ENCODE results near the gene FAM20C. TPM values are rescaled to one million over a fixed set of nuclear protein-coding genes. Genes with fewer than 3 reads are reported as not detected.

The FAM20C gene
- total RNA-seq, 2 donors from 2014 or later: 37.8 to 62.0 TPM

- no peak overlapping the region for H3K27ac ChIP-seq
- no peak for TF ChIP-seq CTCF (IDR thresholded peaks at IDR 0.05)
- no peak for TF ChIP-seq POLR2AphosphoS5 (IDR thresholded peaks at IDR 0.05)
- TF ChIP-seq POLR2A (IDR thresholded peaks at IDR 0.05): no peak
- intact Hi-C loops (cut with DNase I): no loop called here
- no peak for DNase-seq (ENCODE audit: low spot score)
- no peaks in the 10 kb centered on the region for H3K9me3 ChIP-seq
- peaks cover 6% of the 10 kb centered on the region for H3K4me1 ChIP-seq (replicated peaks)
- WGBS: 60% methylated on average over 13 of the region's 18 CpGs
- no peak overlapping the region for H3K4me3 ChIP-seq
- H3K27me3 ChIP-seq (replicated peaks; ENCODE audit: insufficient read depth): no peaks in the 10 kb centered on the region
- no peaks in the 10 kb centered on the region for H3K36me3 ChIP-seq
Measured at GRCh38 chr7:166338-167060, 25.9 kb upstream of the FAM20C start.

DNA sequence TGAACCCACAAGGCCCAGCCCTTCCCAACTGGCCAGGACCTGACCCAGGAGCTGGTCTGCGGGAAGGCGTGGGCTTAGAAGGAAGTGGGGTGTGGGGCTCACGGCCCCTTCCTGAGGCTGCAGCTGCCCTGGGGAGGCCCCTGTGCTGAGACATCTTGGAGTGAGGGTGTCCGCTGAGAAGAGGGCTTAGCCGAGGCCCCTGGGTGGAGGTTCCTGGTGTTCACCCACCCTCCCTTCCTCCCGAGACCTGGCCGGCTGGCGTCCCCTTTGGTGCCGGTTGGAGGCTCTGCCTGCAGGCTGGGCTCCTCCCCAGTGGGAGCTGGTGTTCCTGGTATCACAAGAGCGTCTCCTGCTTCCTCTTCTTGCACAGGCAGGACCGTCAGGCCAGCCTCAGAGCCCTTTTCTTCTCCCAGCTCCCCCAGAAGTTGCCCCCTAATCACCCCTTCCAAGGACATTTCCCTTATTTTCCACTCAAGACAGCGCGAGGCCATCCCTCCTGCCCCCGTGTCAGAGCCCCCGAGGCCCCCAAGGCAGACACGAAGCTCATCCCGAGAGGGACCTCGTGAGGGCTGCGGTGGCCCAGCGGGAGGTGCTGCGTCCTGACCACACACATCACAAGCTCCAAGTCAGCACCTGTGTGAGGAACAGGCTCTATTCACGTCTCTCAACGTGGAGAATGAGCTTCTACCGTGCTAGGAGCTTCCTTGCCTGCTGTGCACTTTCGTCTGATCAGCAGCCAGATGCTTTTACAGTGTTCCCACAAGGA, 25.1 kb upstream of the FAM20C start:
- intact Hi-C loops (cut with DNase I): no loop called here
- TF ChIP-seq CTCF (IDR thresholded peaks at IDR 0.05): no peak
- no peak for TF ChIP-seq POLR2AphosphoS5 (IDR thresholded peaks at IDR 0.05)
- TF ChIP-seq POLR2A (IDR thresholded peaks at IDR 0.05): no peak

GRCh38 chr7:167976-168791, 24.2 kb upstream of the FAM20C start:
- H3K9me3 ChIP-seq: no peaks in the 10 kb centered on the region
- 93% methylated on average over 26 of the region's 31 CpGs for WGBS
- H3K27me3 ChIP-seq (replicated peaks; ENCODE audit: insufficient read depth): no peaks in the 10 kb centered on the region
- H3K4me3 ChIP-seq: no peak overlapping the region
- no peaks in the 10 kb centered on the region for H3K36me3 ChIP-seq
- no peak overlapping the region for H3K27ac ChIP-seq
- DNase-seq (ENCODE audit: low spot score): no peak
- H3K4me1 ChIP-seq (replicated peaks): peaks cover 6% of the 10 kb centered on the region
- intact Hi-C loops (cut with DNase I): no loop called here
- no peak for TF ChIP-seq POLR2A (IDR thresholded peaks at IDR 0.05)

More for the DNA sequence above, 25.1 kb upstream of the FAM20C start:
- no peaks in the 10 kb centered on the region for H3K27me3 ChIP-seq (replicated peaks; ENCODE audit: insufficient read depth)
- no peaks in the 10 kb centered on the region for H3K9me3 ChIP-seq
- H3K4me3 ChIP-seq: no peak overlapping the region
- H3K4me1 ChIP-seq (replicated peaks): peaks cover 6% of the 10 kb centered on the region
- DNase-seq (ENCODE audit: low spot score): no peak
- H3K36me3 ChIP-seq: no peaks in the 10 kb centered on the region
- no peak overlapping the region for H3K27ac ChIP-seq
- WGBS: 82% methylated on average over 25 of the region's 25 CpGs

- Histone ChIP-seq H3K27me3 (replicated peaks; ENCODE audit: insufficient read depth) (no peaks in the 10 kb centered on the region), H3K36me3 (no peaks in the 10 kb centered on the region), H3K9me3 (no peaks in the 10 kb centered on the region), H3K4me3 (no peak overlapping the region), H3K4me1 (replicated peaks) (peaks cover 6% of the 10 kb centered on the region), H3K27ac (no peak overlapping the region)
- no peak for TF ChIP-seq POLR2AphosphoS5 (IDR thresholded peaks at IDR 0.05)
- WGBS: 91% methylated on average over 33 of the region's 33 CpGs
- intact Hi-C loops (cut with DNase I): no loop called here
- DNase-seq (ENCODE audit: low spot score): no peak
Measured at GRCh38 chr7:169276-170172, 22.8 kb upstream of the FAM20C start.

DNA sequence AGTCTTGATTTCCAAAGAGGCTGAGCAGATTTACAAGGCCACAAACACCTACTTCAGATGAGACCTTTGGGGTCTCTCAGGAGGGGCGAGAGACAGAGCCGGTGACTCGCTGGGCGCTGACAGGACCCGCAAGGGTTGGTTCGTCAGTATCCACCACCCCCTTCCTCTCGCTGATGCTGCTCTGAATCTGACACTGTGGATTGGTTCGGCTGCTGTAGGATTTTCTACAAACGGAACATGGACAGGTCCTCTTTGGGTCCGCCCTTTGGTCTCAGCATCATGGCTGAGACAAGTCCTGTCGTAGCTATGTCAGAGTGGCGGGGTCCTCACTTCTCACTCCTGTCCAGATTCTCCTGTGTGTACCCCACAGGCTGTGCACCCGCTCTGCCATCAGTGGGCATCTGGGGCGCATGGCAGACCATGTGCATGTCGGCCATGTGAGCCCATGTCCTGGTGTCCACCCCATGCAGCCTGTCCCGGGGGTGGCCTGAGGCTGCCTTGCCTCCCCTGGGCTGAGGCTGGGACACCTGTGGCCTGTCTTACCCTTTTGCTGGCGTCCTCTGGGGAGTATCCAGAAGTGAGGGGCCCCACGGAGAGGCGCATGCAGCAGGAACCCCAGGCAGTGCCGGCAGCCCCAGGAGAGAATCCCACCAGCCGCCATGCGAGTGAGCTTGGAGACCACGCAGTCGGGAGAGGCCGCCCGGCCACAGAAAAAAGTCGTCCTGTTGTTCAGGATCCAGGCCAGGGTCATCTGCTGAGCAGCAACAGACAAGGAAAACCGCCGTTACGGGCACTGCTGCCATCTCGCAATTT, 21.6 kb upstream of the FAM20C start:
- no peak overlapping the region for H3K4me3 ChIP-seq
- intact Hi-C loops (cut with DNase I): no loop called here
- no peak for DNase-seq (ENCODE audit: low spot score)

More for the DNA sequence above, 21.6 kb upstream of the FAM20C start:
- Histone ChIP-seq H3K9me3 (no peaks in the 10 kb centered on the region), H3K4me1 (replicated peaks) (no peaks in the 10 kb centered on the region), H3K27ac (no peak overlapping the region), H3K27me3 (replicated peaks; ENCODE audit: insufficient read depth) (no peaks in the 10 kb centered on the region), H3K36me3 (no peaks in the 10 kb centered on the region)
- WGBS: 95% methylated on average over 31 of the region's 31 CpGs
- TF ChIP-seq CTCF (IDR thresholded peaks at IDR 0.05) (no peak), POLR2AphosphoS5 (IDR thresholded peaks at IDR 0.05) (no peak), POLR2A (IDR thresholded peaks at IDR 0.05) (no peak)

Measured in prostate gland (tissue), 2 donors.